ENCODE measurements around the gene TIMM10.
A peak's percentile ranks its signal among the peaks of the same experiment; 100 is the strongest.
"Not testable (repeated sequence)": the region's sequence is repeated elsewhere in the genome, so short reads cannot be mapped to it uniquely, and the experiment has no call there.

TIMM10 gene

DNA sequence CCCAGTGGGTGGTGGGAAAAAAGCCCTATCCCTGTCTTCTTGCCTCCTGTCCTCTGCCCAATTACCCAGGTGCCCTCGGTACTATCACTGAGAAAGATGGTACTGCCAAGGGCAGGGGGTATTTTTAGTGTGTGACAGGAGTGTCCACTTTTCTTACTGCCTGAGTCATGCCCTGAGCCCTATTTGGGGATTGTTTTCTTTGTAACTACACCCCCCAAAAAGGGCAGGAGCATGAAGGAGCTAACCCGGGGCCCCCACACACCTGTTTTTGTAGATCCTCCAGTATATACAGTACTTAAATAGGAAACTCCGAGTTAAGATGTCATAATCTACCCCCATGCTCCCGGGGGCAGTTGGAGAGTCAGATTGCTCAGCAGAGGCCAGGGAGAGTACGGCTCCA lies 10.6 kb upstream of the TIMM10 start:
- DNase-seq = no peak

- DNase-seq = no peak
Observed at GRCh38 chr11:57539342-57539741, 8.8 kb upstream of the TIMM10 start.

DNA sequence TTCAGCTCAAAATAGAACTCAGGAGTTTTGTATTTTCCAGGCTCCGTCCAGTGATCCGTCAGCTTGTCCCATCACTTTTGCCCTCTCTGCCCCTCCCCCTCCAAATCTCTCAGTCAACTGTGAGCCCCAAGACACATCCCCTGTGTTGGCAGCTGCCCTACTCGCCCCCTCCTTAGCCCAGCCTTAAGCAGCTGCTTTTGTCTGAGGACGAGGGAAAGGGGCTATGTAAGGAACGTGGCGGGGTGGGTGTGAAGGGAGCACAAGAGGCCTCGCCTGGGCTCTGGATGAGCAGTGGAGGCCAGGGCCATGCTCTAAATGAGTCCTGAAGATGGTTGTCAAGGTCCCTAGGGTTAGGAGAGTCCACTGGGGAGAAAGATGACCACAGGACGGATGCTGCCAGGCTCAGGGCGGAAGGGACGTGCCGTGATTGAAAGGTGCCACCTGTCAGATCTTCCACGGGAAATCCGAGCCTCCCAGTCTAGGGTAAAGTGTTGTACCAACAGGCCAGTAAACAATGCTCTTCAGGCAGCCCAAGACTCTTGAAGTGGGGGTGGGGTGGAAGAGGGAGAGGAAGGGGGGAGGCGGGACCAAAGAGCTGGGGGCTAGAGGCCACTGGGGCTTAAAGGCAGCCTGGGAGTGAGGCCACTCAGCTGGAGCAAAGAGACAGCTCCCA lies 6.5 kb upstream of the TIMM10 start, which contains the start of gene SMTNL1:
SMTNL1 (plus strand) TSS at position 649 of the 673 bp plus-strand sequence. CDS start 5,048 bp downstream, outside the sequence.
- no peak for DNase-seq

DNA sequence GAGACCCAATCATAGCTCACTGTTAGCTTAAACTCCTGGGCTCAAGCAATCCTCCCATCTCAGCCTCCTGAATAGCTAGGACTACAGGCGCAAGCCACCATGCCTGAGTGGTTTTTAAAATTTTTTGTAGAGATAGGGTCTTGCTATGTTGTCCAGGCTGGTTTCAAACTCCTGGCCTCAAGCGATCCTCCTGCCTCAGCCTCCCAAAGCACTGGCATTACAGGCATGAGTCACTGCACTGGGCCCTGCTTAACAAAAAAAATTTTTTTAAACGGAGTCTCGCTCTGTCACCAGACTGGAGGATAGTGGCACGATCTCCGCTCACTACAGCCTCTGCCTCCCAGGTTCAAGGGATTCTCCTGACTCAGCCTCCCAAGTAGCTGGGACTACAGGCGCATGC lies 3.9 kb upstream of the TIMM10 start:
- DNase-seq = not testable (repeated sequence)

- peak; percentile 3 for DNase-seq
Observed at GRCh38 chr11:57530215-57530595, 349 bp downstream of the TIMM10 start.

DNA sequence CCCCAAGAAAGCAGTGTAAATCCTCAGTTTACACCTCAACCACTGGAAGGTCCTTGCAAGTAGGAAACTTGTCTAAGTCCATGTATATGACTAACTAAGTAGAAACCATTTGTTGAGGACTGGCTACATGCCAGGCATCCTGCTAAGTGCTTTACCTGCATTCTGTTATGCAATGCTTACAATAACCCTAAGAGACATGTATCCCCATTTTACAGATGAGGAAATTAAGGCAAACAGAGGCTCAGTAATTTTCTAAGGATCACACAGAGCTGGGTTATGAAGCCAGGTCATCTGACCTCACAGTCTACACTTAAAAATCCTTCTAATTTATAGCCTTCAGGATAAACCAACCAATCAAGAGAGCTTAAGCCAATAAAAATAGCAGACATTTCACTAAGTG lies 1.5 kb downstream of the TIMM10 start:
- no peak for DNase-seq

GRCh38 chr11:57527056-57527631 lies 3.4 kb downstream of the TIMM10 start:
- DNase-seq = peak; percentile 72

- no peak for DNase-seq
Observed at GRCh38 chr11:57523419-57523818, 7.1 kb downstream of the TIMM10 start.

DNA sequence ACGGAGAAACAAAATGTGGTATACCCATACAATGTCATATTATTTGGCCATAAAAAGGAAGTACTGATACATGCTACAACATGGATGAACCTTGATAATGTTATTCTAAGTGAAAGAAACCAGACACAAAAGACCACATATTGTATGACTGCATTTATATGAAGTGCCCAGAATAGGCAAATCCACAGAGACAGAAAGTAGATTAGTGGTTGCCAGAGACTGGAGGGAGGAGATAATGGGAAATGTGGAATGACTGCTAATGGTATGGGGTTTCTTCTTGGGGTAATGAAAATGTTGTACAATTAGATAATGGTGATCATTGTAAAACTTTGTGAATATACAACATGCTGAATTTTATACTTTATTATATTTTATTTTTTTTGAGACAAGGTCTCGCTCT lies 9.4 kb downstream of the TIMM10 start:
- no peak for DNase-seq

GRCh38 chr11:57516061-57516443 lies 14.5 kb downstream of the TIMM10 start:
- no peak for DNase-seq

- DNase-seq = no peak
Observed at GRCh38 chr11:57515332-57516060, 15.1 kb downstream of the TIMM10 start, which contains the start of gene SLC43A1. SLC43A1 (minus strand) TSS chr11:57515702; CDS start chr11:57514111, 1,591 bp downstream.

GRCh38 chr11:57514538-57515331 lies 15.8 kb downstream of the TIMM10 start:
- DNase-seq = peak; percentile 35

DNA sequence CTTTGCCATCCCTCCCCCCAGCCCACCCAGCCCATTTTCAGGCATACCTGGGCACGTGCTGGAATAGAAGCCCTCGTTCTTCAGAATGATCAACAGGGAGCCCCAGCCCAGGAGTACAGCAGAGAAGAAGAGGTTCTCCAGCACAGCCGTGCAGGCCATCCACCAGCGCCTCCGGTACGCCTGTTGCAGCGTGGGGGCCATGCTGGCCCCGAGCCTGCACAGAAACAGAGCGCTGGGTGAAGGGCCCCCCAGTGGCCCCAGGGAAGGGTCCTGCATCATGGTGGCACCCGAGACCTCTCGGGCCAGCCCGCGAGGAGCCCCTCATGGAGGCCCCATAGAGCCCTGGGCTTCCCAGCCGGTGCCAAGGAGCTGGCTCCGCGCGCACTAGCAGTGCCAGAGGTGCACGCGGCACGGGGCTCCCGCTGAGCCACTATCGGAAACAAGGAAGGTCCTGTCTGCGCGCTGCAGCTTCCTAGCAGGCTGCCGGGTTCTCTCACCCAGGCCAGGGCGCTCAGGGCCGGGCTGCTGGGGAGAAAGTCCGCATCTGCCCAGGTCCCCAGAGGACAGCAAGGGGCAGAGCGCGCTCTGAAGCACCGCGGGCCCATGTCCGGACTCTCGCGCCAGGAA lies 16.5 kb downstream of the TIMM10 start:
- no peak for DNase-seq

- DNase-seq = no peak
Observed at GRCh38 chr11:57513452-57513795, 17.1 kb downstream of the TIMM10 start.

DNA sequence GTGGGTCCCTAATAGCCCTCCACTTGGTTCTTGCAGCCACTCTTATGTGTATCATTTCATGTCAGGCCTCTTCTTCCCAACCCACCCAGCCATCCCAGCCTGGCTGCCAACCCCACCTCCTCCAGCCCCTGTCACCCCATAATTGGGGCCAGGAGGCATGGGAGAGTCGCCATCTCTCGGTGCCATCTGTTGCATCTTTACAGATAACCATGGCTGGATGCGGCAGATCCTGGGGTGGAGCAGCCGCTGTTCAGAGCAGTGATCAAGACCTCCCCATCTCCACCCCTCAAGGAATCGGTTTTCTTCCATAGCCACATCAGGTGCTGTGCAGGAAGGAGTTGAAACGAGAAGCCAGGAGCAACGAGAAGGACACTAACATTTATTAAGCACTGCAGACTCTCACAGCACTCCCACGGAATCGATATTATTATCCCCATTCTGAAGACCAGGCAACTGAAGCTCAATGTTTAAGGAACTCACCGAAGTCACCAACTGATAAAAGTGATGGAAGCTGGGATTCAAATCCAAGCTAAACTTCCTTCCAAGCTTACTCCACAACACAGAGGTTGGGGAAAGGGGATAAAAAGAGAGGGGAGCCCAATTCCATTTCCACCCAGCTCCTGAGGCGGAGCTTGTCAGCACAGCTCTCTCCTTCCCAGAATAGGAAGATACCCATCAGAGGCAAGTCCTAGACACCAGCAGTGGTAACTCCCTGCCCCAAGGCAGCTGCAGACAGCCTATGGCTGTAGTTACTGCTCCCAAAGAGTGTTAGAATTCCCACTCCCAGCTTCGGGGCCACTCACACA lies 17.7 kb downstream of the TIMM10 start:
- no peak for DNase-seq

- DNase-seq = no peak
Observed at GRCh38 chr11:57511741-57512430, 18.7 kb downstream of the TIMM10 start.

DNA sequence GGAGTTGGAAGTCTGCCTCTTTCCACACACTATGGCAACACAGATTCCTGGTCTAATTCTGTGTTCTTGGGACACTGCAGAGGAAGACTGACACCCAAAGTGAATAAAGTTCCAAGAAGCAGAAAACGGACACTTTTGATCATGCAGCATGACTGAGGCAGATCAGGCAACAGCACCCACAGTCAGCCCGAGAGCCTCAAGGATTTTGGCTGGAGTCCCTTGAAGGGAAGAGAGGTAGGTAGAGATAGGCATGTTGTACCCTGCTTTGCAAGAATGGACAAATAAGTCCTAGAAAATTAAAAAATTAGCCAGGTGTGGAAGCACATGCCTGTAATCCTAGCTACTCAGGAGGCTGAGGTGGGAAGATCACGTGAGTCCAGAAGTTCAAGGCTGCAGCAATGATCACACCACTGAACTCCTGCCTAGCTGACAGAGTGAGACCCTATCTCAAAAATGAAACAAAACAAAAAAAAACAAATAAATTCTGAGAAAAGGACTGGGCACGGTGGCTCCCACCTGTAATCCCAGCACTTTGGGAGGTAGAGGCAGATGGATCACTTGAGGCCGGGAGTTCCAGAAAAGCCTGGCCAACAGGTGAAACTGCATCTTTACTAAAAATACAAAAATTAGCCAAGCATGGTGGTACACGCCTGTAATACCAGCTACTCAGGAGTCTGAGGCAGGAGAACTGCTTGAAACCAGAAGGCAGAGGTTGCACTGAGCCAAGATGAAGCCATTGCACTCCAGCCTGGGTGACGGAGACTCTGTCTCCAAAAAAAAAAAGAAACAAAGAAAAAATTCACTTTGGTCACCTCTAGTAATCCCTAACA lies 22.0 kb downstream of the TIMM10 start:
- DNase-seq = no peak

DNA sequence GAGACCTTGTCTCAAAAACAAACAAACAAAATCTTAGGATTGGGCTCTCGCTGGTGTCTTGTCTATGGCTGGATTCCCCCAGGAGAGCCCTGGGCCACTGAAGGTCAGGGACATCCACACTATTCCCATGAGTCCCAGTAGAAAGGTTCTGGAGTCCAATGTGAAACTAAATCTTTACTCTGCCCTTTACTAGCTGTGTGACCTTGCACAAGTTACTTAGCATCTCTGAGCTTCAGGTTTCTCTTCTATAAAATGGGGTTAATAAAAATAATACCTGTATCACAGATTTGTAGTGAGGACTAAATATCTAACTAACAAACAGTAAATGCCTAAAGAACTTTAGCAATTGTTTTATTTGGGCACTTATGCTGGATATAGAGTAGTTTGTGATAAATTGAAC lies 24.0 kb downstream of the TIMM10 start:
- no peak for DNase-seq

- no peak for DNase-seq
Observed at GRCh38 chr11:57504511-57504910, 26.0 kb downstream of the TIMM10 start.

DNA sequence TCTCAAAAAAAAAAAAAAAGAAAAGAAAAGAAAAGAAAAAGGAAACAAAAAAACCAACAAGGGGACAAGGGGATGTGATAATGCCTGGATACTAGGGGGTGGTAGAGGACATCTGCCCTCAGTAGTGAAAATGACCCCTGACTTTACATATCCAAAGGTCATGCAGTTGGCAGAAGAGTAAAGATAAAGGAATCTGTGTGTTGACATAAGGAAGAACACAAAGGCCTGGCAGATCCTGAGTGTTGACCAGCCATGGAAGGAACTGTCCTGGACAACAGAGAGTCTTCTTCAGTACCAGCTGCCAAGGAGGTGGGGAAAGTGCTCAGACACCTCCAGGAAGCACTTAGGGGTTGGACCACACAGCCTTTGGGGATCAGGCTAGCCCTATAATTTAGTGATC lies 27.7 kb downstream of the TIMM10 start:
- no peak for DNase-seq

Measured in effector CD4-positive, alpha-beta T cell (primary cell).